Nephron (organoid): Measurements from ENCODE around the gene RNF26.

Source experiments
- H3K27ac Mint-ChIP-seq, 3 experiments: 2 replicates each; pipeline ENCODE4 v1.8.0; 2020; ENCODE audit warnings: mixed read lengths in 3 of 3, mild to moderate bottlenecking in 2 of 3, moderate library complexity in 1 of 3
- H3K27me3 Mint-ChIP-seq: 2 replicates; pipeline ENCODE4 v1.8.0; 2021; ENCODE audit warnings: low read depth, mild to moderate bottlenecking, moderate library complexity, mixed read lengths
- H3K36me3 Mint-ChIP-seq: 2 replicates; pipeline ENCODE4 v1.8.0; 2020; ENCODE audit warnings: low read depth, mixed read lengths
- H3K4me1 Mint-ChIP-seq: 2 replicates; pipeline ENCODE4 v1.8.0; 2020; ENCODE audit warnings: mixed read lengths
- H3K4me3 Mint-ChIP-seq, 3 experiments: 2 replicates each; pipeline ENCODE4 v1.8.0; 2020; ENCODE audit warnings: mild to moderate bottlenecking in 3 of 3, mixed read lengths in 3 of 3, moderate library complexity in 2 of 3
- H3K9me3 Mint-ChIP-seq: 2 replicates; pipeline ENCODE4 v1.8.0; 2020; ENCODE audit warnings: mixed read lengths
- CTCF ChIP-seq, 3 experiments: fragments of 200-600 bp; sonication (generic); IDR thresholded peaks; one replicate each; pipeline ENCODE4 v1.5.0; 2021; ENCODE audit warnings: antibody characterized with exemption in 3 of 3; ENCODE audit not compliant: unreplicated experiment in 3 of 3

Gene RNF26

DNA sequence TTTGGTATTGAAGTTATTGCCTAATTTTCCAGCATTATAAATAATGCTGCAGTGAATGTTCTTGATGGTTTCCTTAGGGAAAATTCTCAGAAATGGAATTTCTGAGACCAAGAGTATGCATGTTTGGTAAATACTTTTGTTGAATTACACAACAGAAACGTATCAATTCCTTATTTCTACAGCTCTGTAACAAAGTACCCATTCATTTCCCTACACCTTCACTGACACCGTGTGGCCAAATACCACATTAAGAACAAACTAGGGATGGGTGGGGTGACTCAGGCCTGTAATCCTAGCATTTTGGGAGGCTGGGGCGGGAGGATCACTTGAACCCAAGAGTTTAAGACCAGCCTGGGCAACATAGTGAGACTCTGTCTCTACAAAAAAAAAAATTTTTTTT is 39.1 kb upstream of the RNF26 start:
- TF ChIP-seq CTCF (IDR thresholded peaks at IDR 0.05; ENCODE audit: unreplicated experiment in 3 of 3), result no peak
- peaks cover 60% of the 10 kb centered on the region for H3K36me3 Mint-ChIP-seq
- H3K27ac Mint-ChIP-seq, result no peak overlapping the region
- H3K4me3 Mint-ChIP-seq, result no peak overlapping the region
- H3K9me3 Mint-ChIP-seq, result peaks cover 6% of the 10 kb centered on the region
- H3K27me3 Mint-ChIP-seq, result no peaks in the 10 kb centered on the region
- H3K4me1 Mint-ChIP-seq, result peaks cover 36% of the 10 kb centered on the region

GRCh38 chr11:119297938-119298337 is 36.4 kb upstream of the RNF26 start:
- H3K27ac Mint-ChIP-seq, result peak overlapping the region; percentile 76 to 95 (median 93)
- H3K36me3 Mint-ChIP-seq, result peaks cover 66% of the 10 kb centered on the region
- peak overlapping the region in 1 of 3 experiments; percentile 4 for H3K4me3 Mint-ChIP-seq
- no peaks in the 10 kb centered on the region for H3K9me3 Mint-ChIP-seq
- H3K4me1 Mint-ChIP-seq, result peaks cover 57% of the 10 kb centered on the region
- no peaks in the 10 kb centered on the region for H3K27me3 Mint-ChIP-seq
- TF ChIP-seq CTCF (IDR thresholded peaks at IDR 0.05; ENCODE audit: unreplicated experiment in 3 of 3), result no peak

DNA sequence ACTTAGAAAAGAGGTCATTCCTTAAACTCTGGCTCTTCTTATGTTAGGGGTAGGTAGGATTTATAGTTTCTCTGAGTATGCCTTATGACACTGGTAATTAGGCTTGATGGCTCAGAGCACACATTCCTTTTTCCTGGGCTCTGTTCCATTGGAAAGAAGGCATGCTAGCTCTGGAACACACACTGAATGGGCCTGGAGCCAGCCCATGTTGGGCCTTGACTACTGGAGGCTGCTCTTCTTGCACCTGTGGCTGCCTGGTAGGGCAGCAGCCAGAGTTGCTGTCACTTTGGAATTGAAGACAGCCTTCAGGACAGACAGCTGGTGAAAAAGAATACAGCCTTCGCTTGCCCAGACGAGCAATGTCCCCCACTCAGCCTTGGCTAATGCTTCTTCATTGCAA is 35.6 kb upstream of the RNF26 start:
- no peaks in the 10 kb centered on the region for H3K9me3 Mint-ChIP-seq
- H3K27ac Mint-ChIP-seq, result peak overlapping the region; percentile 76 to 95 (median 93)
- TF ChIP-seq CTCF (IDR thresholded peaks at IDR 0.05; ENCODE audit: unreplicated experiment in 3 of 3), result no peak
- H3K36me3 Mint-ChIP-seq, result peaks cover 67% of the 10 kb centered on the region
- H3K27me3 Mint-ChIP-seq, result no peaks in the 10 kb centered on the region
- peak overlapping the region in 1 of 3 experiments; percentile 34 for H3K4me3 Mint-ChIP-seq
- H3K4me1 Mint-ChIP-seq, result peaks cover 64% of the 10 kb centered on the region

GRCh38 chr11:119299416-119299815 is 34.9 kb upstream of the RNF26 start:
- H3K4me3 Mint-ChIP-seq, result no peak overlapping the region
- no peaks in the 10 kb centered on the region for H3K27me3 Mint-ChIP-seq
- H3K27ac Mint-ChIP-seq, result peak overlapping the region in 2 of 3 experiments; percentile 76 to 93
- H3K36me3 Mint-ChIP-seq, result peaks cover 73% of the 10 kb centered on the region
- H3K9me3 Mint-ChIP-seq, result no peaks in the 10 kb centered on the region
- H3K4me1 Mint-ChIP-seq, result peaks cover 64% of the 10 kb centered on the region
- no peak for TF ChIP-seq CTCF (IDR thresholded peaks at IDR 0.05; ENCODE audit: unreplicated experiment in 3 of 3)

DNA sequence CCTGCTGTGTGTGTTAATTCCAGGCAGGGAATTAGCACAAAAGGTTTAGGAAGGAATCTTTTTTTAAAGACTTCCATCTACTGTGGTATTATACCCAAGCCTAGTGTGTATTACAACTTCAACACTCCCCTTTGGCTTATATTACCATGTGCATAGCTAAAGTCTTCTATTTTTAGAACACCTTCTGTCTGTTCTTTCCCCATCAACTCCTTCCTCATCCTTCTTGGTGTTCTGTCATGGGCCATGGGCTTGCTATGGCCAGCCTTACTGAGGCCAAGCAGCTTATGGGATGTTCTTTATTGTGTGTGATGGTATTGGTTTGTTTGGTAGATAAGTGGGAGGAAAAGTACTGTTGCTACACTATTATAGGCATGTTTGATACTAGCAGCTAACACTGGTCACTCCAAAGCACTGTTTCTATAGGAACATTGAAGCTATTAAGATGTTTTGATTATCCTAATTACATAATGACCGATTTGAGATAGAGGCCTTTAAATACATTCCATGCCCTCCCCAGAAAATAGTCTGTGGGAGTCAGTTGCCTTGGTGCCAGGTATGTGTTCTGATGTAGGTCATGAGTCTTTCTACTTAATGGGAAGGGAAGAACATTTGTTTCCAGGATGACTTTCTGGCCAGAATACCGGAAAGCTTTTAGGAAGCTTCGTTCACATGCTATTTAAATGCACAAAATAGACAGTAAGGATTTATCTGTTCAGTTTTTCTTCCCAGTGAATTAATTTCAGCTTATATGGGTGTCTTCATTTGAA is 33.9 kb upstream of the RNF26 start:
- TF ChIP-seq CTCF (IDR thresholded peaks at IDR 0.05; ENCODE audit: unreplicated experiment in 3 of 3), result no peak
- H3K27ac Mint-ChIP-seq, result peak overlapping the region in 2 of 3 experiments; percentile 1 to 76
- H3K9me3 Mint-ChIP-seq, result no peaks in the 10 kb centered on the region
- H3K4me1 Mint-ChIP-seq, result peaks cover 64% of the 10 kb centered on the region
- peak overlapping the region in 1 of 3 experiments; percentile 26 for H3K4me3 Mint-ChIP-seq
- H3K36me3 Mint-ChIP-seq, result peaks cover 78% of the 10 kb centered on the region
- H3K27me3 Mint-ChIP-seq, result no peaks in the 10 kb centered on the region

- Mint-ChIP-seq H3K36me3 (peaks cover 65% of the 10 kb centered on the region), H3K27me3 (no peaks in the 10 kb centered on the region), H3K27ac (no peak overlapping the region), H3K9me3 (no peaks in the 10 kb centered on the region), H3K4me3 (no peak overlapping the region), H3K4me1 (peaks cover 48% of the 10 kb centered on the region)
- no peak for TF ChIP-seq CTCF (IDR thresholded peaks at IDR 0.05; ENCODE audit: unreplicated experiment in 3 of 3)
Observed at GRCh38 chr11:119303227-119303718, 31.1 kb upstream of the RNF26 start.
